Skin epidermis (tissue), 12 donors: Measurements from ENCODE around the gene CFAP97D2.
"Not testable (repeated sequence)": the region's sequence is repeated elsewhere in the genome, so short reads cannot be mapped to it uniquely, and the experiment has no call there.

Experiments used
- H3K27ac ChIP-seq, 21 experiments: fragments of 200-600 bp; sonication (generic) in 11 of 21; one replicate each; pipeline ENCODE4 v1.5.0; 2020; ENCODE audit warnings: mild to moderate bottlenecking in 3 of 21, inconsistent platforms in 2 of 21, moderate library complexity in 2 of 21
- H3K4me3 ChIP-seq, 7 experiments: fragments of 200-600 bp; sonication (generic) in 2 of 7; one replicate each; pipeline ENCODE4 v1.5.0; 2020; ENCODE audit warnings: inconsistent platforms in 2 of 7, mild to moderate bottlenecking in 2 of 7, moderate library complexity in 1 of 7

The CFAP97D2 gene

DNA sequence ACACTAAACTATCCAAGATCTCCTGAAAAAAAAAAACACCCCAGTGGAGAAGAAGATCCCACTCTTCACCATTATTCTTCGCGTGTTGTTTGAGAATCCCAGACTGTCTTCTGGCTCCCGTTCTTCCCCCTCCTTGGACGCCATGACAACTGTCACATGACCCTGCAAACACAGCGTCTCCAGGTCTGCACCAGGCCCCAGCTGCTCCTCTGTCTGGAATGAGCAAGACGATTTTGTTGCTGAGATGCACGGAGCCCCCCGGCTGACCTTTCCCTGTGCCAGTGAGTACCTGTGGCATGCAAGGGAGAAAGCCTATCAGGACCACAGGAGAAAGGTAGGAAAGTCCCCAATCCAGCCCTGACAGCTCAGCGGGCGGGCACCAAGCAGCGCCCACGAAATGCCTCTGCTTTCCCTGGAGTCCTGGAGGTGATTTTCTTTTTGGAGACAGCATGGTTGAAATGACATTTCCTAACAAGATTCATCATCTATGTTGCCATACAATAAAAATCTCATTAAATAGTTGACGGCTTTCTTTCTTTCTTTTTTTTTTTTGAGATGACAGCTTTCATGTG lies at the start of gene CFAP97D2:
Gene CFAP97D2, plus strand, starts transcription at position 171 of the 572 bp plus-strand sequence. Its CDS starts 74 bp downstream, at position 245.
- Histone ChIP-seq H3K4me3 (no peak within 1 kb of the TSS), H3K27ac (no peak within 1 kb of the TSS)

DNA sequence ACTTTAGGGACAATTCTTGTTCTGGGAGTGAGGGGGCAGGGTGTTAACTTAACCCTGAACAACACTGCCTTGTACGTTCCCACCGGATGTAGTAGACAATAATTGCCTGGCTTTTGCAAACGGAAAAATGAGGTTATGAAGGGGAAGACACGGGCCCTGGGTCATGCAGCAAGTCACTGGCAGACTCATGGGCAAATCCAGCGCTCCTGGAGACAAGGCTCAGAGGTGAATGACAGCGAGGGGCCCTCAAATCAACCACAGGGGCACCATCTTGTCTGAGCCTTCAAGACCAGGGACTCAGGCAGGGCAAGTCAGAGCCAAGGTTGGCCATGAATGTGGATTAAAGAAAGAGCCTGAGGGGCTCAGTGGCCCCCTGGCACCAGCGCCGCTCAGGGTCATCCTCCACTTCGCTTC lies 49.4 kb upstream of the CFAP97D2 start:
- peak overlapping the region in 1 of 7 experiments; percentile 90 for H3K4me3 ChIP-seq

DNA sequence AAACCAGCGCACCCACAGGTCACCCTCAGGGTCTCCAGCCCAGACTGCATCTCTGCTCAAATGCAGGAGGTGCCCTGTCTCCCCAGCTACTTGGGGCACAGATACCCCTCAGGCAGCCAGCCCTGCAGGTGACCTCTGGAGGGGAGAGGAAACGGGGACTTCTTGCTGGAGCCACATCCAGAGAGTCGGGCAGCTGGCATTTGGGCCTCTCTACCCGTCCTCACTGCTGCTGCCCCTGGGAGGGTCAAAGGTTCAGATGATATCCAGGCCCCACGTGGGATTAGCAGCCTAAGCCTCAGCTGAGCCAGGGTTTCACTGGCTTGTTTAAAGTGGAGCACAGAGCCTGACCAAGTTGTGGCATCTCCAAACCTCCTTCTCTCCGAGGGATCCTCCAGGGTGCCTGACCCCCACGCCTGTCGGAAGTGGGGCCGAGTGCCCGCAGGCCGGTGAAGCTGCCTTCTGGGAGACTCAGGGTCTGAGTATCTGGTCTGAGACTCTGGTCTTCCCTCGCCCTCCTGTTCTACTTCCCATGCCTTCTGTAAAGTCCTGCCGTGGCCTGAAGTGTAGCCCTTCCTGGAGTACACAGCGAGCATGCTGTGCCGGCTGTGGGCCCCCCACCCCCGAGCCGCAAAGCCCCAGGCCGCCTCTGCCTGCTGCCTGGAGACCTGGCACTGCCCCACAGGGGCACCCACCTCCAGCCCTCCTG lies 48.8 kb upstream of the CFAP97D2 start:
- Histone ChIP-seq H3K27ac (peak overlapping the region in 20 of 21 experiments; percentile 26 to 98 (median 88)), H3K4me3 (peak overlapping the region; percentile 57 to 96 (median 77))

More for the DNA sequence above, 49.4 kb upstream of the CFAP97D2 start:
- peak overlapping the region in 20 of 21 experiments; percentile 20 to 98 (median 88) for H3K27ac ChIP-seq

DNA sequence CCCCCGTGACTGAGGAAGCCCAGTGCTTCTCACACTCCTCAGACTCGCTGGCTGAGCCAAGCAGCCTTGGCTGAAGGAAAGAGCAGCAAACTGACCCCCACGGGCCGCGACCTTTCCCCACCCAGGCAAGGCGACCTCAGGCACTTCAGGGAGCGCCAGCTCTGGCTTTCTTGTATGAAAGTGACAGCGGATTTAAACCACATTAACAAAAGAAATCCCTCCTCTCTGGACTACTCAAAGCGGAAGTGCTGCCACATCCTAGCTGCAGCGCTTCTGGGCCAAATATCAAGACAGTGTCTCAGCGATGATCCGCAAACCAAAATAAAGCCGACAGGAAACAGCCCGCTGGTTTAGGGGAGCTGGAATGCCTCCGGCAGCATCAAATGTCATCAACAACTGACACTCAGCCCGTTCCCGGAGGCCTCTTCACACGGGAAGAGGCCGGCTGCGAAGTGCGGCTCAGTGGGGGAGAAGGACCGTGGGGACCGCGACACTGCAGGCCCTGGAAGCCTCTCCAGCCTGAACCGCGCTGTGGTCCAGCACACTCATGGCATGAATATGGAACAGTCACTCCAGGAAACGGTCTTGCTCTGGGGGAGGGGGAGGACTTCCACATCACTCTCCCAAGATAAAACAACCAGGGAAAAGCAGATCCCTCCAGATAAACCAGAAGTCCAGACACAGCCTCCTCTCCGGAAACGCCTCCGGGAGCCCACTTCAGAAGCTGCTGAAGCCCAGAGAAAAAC lies 48.0 kb upstream of the CFAP97D2 start:
- Histone ChIP-seq H3K4me3 (peak overlapping the region; percentile 57 to 96 (median 77)), H3K27ac (peak overlapping the region; percentile 26 to 98 (median 88))

DNA sequence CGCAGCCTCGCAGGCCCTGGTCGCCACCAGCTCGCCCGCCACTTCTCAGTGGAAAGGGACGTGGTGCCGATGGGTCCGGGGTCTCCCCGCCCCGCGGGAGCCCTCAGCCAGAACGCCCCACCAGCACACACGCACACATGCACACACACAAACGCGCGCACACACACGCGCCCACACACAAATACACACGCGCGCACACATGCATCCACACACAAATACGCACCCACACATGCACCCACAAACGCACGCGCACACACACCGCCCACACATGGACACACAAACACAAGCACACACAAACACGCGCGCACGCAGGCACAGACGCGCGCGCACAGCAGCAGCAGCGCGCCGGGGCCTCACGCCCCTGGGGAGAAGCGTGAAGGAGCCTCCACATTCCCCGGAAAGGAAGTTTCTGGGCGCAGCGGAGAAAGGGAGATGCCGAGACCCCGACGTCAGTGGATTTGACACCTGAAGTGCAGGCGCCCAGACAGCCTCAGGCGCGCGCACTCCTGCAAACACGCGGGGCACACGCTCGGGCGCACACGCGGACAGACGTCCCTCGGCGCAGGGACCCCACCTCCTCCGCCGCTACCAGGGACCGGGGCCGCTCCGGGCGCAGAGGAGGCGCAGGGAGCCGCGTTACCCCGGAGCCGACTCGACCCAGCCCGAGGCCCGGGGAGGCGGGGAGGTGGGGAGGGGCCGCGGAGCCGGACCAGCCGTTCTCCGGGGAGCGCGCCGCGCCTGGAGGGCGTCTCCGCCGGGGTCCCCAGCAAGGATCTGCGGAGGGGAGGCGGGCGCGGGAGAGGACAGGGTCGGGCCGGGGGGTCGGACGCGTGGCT lies 47.3 kb upstream of the CFAP97D2 start:
- Histone ChIP-seq H3K27ac (peak overlapping the region; percentile 26 to 98 (median 88)), H3K4me3 (peak overlapping the region; percentile 57 to 96 (median 77))

DNA sequence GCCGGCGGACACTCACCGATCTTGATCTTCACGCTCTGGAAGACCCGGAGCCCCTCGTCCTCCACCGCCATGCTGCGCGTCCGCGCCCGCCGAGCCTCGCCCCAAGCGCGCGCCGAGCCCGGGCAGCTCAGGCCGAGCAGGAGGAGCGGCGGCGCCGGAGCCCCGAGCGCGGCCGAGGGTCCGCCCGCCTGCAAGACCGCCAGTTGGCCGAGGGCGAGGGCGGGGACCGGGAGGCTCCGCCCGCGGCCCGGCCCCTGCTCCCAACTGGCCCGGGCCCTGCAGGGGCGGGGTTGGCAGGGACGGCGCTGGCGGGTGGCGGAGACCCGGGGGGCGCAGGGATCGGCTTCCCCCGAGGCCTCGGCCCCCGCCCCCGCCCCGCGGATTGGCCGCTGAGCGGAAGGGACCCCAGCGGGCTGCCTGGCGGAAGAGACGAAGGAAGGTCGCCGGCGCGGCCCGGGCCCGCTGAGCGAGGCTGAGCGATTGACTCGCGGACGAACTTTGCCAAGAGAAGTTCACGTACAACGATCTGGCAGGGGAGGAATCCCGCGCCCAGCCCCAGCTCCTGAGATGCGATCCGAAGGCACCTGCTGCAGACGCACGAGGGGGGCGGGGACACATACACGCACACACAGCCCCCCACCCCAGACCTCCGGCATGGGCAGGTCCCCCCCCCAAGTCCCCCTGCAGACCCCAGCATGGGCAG lies 46.5 kb upstream of the CFAP97D2 start, which contains the start of gene RASA3:
Gene RASA3, minus strand, starts transcription at position 205 of the 703 bp plus-strand sequence. Its CDS starts 134 bp downstream, at position 71.
- H3K27ac ChIP-seq: peak within 1 kb of the TSS; percentile 26 to 98 (median 88)
- H3K4me3 ChIP-seq: peak within 1 kb of the TSS; percentile 57 to 96 (median 77)

DNA sequence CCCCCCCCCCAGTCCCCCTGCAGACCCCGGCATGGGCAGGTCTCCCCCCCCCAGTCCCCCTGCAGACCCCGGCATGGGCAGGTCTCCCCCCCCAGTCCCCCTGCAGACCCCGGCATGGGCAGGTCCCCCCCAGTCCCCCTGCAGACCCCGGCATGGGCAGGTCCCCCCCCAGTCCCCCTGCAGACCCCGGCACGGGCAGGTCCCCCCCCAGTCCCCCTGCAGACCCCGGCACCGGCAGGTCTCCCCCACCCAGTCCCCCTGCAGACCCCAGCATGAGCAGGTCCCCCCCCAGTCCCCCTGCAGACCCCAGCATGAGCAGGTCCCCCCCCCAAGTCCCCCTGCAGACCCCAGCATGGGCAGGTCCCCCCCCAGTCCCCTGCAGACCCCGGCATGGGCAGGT lies 45.9 kb upstream of the CFAP97D2 start:
- H3K4me3 ChIP-seq: peak overlapping the region in 1 of 7 experiments; percentile 77
- peak overlapping the region in 2 of 21 experiments; percentile 88 to 92 for H3K27ac ChIP-seq

DNA sequence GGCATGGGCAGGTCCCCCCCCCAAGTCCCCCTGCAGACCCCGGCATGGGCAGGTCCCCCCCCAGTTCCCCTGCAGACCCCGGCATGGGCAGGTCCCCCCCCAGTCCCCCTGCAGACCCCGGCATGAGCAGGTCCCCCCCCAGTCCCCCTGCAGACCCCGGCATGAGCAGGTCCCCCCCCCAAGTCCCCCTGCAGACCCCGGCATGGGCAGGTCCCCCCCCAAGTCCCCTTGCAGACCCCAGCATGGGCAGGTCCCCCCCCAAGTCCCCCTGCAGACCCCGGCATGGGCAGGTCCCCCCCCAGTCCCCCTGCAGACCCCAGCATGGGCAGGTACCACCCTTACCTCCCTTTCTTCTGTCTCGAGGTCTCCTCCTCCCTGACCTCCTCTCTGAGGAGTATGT lies 45.5 kb upstream of the CFAP97D2 start:
- not testable (repeated sequence) for H3K4me3 ChIP-seq, H3K27ac ChIP-seq

DNA sequence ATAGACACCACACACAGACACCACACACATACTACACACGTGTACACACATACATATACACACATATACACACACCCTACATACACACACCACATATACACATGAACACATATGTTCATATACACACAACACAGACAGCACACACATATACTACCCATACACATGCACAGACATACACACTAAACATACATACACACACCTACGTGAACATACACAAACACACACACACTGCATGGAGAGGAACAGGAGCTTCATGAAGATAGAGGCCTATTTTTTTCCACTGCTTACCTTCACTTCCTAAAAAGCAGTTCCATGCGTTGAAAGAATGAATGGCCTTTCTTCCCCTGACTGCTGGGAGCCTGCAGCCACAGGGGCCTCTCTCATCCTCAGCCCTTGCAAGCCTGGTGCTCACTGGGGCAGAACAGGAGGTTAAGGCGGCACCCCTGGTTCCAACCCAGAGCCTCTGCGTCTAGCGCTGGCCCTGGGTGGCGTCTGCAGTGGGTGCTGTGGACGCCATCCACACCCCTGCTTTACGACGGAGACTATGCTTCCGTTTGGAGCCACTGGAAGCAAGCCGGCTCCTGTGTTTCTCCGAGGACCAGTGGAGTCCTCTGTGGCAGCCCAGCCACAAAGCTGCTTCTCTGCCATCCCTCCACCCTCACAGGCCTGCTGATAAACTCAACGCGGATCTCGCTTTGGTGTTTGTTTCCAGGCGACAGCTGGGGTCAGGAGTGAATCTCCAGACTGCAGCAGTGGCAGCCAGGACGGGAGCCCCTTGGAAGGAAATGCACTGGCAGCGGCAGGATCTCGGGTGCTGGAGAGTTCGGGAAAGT lies 44.7 kb upstream of the CFAP97D2 start:
- Histone ChIP-seq H3K27ac (peak overlapping the region in 4 of 21 experiments; percentile 2 to 6 (median 4)), H3K4me3 (no peak overlapping the region)

DNA sequence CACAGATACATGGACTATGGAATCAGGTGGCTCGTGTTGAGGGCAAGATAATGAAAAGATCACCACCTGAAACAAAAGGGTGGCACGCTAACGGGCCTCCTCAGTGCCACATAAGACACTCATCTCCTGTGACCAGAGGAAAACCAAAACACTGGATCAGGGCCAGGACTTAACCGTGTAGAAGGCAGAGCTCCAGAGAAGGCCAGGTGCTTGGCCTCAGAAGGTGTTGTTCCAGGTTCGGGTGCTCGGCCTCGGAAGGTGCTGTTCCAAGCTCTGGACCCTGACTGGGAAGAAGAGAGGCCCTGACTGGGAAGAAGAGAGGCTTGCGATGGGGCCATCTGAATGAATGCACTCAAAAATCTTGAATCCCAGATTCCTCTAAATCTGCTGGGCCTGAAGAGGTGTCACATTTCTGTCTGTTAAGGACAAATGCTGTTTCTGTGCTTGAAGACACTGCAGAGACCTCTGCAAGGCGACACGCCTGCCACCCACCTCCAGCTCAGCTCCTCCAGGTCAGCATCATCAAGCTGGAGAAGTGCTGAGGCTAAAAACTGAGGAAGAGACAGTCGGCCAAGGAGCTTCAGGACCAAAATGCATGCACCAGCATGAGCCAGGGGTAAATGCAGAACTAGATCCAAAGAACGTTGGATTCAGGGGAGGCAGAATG lies 44.0 kb upstream of the CFAP97D2 start:
- Histone ChIP-seq H3K4me3 (no peak overlapping the region), H3K27ac (peak overlapping the region in 4 of 21 experiments; percentile 2 to 6 (median 4))

DNA sequence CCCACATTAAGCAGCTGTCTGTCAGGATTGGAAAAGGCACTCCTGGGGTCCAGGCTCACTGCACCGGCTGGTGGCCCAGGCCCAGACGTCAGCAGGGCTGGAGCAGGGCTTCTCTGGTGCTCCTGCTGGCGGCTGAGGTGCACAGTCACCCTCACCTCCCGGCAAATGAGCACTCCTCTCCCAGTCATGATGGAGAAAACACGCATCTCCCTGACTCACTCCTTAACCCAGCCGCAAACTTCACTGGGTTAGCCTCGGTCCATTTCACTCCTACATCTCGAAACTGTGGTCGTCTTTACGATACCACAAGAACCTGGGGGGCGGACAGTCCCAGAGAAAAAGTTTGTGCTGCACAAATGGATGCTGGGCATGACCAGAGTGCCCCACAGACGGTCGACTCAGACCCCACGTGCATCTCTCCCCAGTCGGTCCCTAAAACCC lies 43.3 kb upstream of the CFAP97D2 start:
- Histone ChIP-seq H3K4me3 (no peak overlapping the region), H3K27ac (peak overlapping the region in 1 of 21 experiments; percentile 2)

DNA sequence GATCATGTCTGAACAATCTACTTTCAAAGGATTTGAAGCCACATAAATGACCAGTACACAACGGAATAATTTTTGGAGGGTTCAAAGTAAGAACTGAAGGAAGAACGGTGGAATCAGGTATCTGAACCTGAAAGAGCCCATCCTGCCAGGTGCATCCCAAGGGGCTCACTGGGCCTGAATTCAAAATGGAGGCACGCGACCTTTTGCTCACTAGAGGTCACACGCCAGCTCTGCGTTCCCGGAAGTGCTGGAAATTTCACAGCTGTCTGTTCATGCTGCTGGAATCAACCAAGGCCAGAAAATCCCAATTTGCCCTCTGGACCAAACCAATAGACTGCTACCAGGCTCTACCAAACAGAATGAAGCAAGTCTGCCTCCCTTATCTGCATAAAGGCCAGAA lies 42.5 kb upstream of the CFAP97D2 start:
- no peak overlapping the region for H3K4me3 ChIP-seq
- H3K27ac ChIP-seq: no peak overlapping the region

DNA sequence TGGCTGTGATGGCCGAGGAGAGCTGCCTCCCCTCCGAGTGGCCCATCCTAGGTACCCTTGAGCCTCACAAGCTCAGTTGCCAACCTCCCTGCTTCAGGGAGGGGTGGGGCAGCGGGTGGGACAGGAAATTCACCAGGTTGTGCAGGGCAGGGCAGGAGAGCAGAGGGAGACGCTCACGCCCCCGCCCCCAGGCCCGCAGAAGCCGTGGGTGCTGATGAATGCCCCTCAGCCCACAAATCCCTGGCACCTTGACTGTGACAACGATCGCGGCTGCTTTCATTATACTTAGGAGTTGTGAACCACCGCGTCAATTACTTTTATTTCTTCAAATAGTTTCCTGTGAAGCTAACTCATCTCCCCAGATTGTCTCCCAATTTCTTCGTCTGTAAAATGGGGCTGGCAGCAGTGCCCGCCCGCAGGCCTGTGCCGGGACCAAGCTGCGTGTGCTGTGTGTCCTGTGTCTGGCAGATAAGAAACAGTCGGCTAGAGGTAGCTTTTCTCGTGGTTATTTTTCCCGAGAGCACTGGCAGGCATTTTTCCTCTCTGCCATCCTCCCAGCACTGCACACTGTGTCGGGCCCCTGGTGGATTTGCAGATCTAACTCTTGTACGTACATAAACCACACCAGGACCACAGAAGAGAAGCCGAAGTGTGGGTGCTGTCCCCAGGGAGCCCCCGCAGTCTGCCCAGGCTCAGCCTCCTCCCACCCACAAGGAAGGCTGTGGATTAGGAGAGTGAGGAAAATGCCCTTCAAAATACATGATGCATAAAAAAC lies 38.7 kb upstream of the CFAP97D2 start:
- Histone ChIP-seq H3K4me3 (no peak overlapping the region), H3K27ac (peak overlapping the region in 10 of 21 experiments; percentile 5 to 87 (median 68))

DNA sequence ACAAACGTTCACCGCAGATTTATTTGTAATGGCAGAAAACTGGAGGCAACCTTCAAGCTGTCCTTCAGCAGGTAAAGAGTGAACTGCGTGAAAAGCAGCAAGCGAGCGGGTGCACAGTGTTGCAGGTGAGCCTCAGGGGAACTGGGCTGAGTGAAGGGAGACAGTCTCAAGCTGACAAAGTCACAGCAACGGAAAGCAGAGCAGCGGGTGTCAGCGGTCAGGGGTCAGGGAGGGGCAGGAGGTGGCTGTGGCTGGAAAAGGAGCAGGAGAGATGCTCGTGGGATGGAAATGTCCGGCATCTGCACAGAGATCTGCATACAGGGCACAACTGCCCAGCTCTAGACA lies 38.2 kb upstream of the CFAP97D2 start:
- Histone ChIP-seq H3K27ac (peak overlapping the region in 8 of 21 experiments; percentile 15 to 87 (median 70)), H3K4me3 (no peak overlapping the region)

DNA sequence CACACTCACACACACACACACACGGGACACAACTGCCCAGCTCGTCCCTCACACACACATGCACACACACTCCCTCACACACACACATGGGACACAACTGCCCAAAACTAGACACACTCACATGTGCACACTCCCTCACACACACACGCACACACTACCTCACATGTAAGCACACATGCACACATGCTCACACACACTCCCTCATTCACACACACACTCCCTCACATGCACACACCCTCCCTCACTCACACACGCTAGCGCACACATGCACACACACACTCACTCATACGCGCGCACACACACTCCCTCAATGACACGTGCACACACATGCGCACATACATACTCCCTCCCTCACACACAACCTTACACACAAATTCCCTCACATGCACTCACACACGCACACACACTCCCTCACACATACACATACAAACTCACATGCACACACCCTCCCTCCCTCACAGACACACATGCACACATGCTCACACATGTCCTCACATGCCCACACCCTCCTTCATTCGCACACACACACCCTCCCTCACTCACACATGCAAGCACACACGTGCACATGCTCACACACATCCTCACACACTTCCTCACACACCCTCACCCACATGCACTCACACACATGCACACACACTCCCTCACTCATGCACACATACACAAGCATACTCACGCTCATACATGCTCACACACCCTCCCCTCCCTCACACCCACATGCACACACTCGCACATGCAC lies 37.6 kb upstream of the CFAP97D2 start:
- H3K4me3 ChIP-seq: no peak overlapping the region
- H3K27ac ChIP-seq: peak overlapping the region in 6 of 21 experiments; percentile 68 to 87 (median 76)

DNA sequence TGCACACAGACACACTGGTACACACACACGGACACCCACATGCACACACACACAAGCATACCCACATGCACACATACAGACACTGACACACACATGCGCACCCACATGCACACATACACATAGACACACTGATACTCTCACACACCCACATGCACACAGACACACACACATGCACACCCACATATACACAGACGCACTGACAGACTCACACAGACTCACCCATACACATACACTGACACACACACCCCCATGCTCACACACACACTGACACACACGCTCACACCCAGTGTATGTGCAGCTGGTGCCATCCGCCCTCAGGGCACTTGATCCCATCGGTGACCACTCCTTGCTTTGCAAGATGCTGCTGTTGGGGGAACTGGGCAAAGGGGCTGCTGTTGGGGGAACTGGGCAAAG lies 36.9 kb upstream of the CFAP97D2 start:
- H3K27ac ChIP-seq: peak overlapping the region in 10 of 21 experiments; percentile 9 to 87 (median 75)
- no peak overlapping the region for H3K4me3 ChIP-seq
